HG02759 (cell line): ENCODE measurements around the gene GFOD2.
A peak's percentile ranks its signal among the peaks of the same experiment; 100 is the strongest.
"Not testable (repeated sequence)": the region's sequence is repeated elsewhere in the genome, so short reads cannot be mapped to it uniquely, and the experiment has no call there.

ENCODE experiments used
- ATAC-seq: cut with Tn5 transposase; IDR thresholded peaks from one replicate; pipeline ENCODE4 v1.9.1; 2021; ENCODE audit warnings: mild to moderate bottlenecking, moderate library complexity; ENCODE audit not compliant: unreplicated experiment

The GFOD2 gene, protein sequence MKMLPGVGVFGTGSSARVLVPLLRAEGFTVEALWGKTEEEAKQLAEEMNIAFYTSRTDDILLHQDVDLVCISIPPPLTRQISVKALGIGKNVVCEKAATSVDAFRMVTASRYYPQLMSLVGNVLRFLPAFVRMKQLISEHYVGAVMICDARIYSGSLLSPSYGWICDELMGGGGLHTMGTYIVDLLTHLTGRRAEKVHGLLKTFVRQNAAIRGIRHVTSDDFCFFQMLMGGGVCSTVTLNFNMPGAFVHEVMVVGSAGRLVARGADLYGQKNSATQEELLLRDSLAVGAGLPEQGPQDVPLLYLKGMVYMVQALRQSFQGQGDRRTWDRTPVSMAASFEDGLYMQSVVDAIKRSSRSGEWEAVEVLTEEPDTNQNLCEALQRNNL

DNA sequence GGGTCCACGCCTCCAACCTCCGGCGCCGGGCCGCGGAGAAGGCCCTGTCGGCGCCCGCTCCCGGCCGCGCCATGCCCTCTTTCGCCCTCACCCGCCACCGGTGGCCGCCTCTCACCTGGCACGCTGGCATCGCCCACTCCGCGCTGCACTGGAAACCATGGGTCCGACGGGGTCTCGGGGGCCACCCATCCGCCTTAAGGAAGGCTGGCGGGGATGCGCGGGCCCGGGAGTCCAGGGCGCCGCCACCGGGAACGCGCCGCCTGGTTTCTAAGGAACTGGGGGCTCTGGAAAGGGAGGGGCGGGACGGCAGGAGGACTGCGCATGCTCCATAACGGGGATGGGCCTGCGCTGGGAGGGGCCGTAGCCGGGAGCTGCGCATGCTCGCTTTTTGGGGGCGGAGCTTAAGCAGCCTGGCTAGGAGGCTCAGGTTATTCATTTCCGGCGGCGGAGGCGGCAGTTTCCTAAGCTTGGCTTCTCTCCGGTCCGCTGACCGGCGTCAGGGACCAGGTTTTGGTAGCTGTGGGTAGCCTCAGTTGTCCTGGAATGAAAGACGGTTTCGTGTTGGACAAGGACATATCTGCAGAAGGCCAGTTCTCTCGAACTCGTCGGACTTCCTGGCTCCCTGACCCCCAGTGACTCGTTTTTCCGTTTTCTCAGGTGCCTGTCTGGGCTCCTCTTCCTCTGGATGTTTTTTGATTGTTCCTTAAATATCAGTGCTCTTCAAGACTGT is at the start of gene GFOD2:
TSS of gene GFOD2 (minus strand) at position 269 of the 730 bp plus-strand sequence. CDS start 33,601 bp downstream, outside the sequence.
- peak; percentile 89 for ATAC-seq

DNA sequence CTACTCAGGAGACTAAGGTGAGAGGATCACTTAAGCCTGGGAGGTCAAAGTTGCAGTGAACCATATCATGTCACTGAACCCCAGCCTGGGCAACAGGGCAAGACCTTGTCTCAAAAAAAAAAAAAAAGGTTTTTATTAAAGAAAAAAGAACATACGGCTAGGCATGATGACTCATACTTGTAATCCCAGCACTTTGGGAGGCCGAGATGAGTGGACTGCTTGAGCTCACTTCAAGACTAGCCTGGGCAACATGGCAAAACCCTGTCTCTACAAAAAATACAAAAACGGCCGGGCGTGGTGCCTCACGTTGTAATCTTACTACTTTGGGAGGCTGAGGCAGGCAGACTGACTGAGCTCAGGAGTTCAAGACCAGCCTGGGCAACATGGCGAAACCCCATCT is 48.8 kb upstream of the GFOD2 start:
- ATAC-seq, result no peak

DNA sequence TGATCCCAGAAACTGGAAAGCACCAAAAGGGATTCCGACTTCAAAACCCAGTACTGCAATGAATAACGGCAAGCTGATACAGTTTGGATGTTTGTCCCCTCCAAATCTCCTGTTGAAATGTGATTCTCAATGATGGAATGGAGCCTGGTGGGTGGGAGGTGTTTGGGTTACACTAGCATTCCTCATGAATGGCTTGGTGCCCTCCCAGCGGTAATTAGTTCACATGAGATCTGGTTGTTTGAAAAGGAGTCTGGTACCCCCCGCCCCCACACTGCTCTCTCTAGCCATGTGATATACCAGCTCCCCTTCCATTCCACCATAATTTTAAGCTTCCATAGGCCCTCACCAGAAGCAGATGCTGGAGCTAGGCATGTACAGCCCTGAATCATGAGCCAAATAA is 47.2 kb upstream of the GFOD2 start:
- no peak for ATAC-seq

DNA sequence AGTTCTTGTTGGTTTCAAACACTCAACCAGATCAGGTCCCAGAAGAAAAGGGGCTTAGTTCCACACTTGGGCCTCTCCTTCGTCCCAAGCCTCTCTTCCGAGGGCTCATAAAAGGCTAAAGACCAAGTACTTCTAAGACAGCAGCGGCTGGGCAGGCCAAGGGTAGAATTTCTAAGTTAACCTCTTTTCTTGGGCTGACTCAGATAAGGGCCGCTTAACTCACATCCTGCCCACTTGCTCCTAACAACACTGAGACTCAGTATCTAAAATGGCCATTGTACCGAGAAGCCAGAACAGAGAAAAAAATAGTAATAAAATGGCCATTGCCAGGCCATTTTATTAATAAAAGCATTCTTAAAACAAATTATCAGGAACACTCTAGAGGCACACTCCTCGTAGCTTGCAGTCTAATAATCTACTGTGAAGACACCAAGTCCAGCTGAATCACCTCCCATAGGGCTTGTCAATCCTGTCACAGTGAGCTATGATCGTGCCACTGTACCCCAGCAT is 45.1 kb upstream of the GFOD2 start:
- ATAC-seq, result no peak

DNA sequence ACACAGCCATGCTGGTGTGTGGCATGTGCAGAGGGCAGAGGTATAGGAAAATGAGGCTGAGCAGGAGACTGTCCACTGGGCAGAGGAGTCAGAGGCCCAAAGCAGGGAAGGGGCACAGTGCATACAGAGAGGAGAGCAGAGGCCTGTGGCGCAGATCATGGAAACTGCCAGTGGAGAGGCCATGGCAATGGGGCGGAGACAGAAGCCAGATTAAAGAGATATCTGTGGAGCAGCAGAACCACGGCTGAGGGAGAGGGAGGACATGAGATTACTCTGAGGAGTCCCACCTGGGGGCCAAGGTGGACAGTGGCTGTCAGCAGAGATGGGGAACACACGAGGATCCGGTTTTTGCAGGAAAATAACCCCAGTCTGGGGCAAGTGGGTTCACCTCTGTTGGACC is 44.0 kb upstream of the GFOD2 start:
- no peak for ATAC-seq

DNA sequence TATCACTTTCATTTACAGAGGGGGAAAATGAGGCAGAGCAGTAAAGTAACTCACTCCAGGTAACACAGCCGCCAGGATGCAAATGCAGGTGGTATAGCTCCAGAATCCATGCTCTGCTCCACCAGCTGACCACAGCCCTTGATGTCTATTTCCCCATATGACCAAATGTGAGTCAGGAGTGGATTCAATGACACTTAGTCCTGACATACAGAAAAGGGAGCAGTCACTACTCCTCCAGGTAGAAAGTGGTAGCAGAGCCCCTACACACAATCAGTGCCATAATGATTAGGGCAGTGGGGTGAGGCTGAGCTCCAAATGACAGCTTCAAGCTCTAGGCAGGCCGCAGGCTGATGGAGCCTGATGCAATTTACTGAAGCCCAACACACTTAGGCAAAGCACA is 43.3 kb upstream of the GFOD2 start:
- no peak for ATAC-seq

DNA sequence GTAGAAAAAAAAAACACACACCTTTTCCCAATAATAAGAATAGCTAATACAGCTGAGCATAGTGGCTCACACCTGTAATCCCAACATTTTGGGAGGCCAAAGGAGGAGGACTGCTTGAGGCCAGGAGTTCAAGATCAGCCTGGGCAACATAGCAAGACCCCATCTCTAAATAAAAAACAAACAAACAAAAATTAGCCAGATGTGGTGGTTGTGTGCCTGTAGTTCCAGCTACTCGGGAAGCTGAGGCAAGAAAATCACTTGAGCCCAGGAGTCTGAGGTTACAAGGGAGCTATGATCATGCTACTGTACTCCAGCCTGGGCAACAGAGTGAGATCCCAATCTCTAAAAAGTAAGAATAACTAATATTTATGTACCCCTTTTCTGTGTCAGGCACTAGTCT is 42.8 kb upstream of the GFOD2 start:
- no peak for ATAC-seq

DNA sequence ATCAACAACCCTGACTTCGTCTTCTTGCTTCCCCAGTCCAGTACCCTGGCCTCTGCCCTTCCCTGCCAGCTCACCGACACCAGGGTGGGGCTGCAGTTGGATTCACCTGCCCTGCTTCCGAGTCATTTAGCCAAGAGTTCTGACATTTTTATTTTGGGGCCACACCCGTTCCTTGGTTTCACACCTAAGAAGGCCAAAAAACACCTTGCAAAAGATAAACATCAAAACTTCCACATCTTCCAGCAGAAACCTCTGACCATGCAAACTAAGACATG is 41.8 kb upstream of the GFOD2 start:
- no peak for ATAC-seq

DNA sequence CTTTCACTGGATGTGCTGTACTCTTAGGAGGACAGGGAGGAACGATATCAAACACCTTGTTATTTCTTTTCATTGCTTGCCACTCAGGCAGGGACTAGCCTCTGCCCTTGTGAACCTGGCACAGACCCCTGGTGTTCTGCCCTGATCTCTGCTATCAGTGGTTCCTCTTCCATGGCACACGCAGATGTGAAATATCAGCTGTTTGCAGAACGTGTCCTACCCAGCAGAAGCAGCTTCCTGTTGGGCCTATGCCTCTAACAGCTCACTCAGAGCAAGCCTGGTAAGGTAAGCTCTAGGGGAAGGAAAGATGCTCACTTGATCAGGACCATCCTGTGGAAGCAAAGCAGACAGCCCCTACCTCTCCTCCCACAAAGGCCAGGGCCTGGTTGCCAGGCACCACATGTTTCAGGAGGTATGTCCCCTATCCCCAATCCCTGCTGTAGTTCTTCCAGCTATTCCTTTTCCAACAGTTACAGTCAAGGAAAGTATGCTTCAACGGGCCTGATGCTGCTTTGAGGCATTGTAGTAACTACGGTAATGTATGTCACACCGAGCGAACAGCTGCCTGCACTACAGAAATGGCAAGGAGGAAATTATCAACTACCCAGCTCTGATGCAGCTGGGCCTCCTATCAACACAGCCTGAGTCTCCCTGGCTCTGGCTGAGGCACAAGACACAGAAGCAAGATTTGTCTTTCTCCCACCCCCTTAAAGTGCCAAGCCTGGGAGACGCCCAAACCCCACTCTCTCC is 41.3 kb upstream of the GFOD2 start:
- ATAC-seq, result no peak

DNA sequence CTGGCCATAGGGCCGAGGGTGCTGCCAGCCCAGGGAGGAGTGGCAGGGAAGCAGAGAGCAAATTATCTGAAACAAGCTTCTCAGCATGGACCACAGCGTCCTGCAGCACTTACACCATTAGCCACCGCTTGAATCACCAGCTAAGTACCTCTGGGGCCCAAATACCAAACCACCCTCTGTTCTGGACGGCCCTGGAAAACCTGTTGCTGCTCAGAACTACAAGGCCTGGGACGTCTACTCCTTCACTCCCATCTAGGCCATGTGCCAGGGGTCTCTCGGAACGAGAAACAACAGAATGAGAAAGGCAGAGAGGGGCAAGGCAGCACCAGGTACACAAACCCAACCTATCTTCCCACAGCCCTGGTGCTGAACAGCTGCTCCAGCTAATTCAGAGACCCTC is 39.9 kb upstream of the GFOD2 start:
- no peak for ATAC-seq

DNA sequence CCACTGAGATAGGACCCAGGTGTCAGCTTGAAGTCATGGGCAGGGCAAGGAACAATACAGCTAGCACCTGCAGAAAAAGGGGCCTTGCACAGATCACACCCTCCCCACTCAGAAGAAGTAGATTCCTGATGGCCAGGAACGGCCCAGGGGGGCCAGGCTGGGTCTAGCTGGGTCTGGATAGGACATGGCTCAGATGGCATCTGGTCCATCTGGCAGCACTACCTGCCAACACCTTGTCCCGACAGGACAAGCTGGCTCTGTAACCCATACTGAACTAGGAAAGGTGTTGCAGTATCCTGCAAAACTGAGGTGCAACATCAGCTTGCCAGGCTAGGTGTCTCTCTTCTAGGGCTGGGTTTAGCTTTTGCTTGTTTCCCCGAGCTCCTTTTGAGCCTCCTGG is 38.9 kb upstream of the GFOD2 start:
- ATAC-seq, result no peak

DNA sequence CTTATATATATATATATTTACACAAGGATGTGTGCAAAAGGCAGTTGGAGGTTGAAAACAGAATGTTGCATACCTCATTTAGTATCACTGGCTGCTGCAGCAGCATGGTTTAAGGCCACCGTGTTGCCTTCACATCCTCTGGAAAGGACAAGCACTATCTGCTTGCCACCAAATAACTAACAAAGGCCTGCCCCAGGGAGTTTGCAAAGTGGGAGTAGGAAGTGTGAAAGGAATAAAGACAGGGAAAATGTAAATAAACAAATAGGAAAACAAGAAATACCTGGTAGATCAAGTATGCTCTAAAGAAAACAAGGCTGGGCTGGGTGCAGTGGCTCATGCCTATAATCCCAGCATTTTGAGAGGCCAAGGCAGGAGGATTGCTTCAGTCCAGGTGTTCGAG is 33.5 kb upstream of the GFOD2 start:
- no peak for ATAC-seq

DNA sequence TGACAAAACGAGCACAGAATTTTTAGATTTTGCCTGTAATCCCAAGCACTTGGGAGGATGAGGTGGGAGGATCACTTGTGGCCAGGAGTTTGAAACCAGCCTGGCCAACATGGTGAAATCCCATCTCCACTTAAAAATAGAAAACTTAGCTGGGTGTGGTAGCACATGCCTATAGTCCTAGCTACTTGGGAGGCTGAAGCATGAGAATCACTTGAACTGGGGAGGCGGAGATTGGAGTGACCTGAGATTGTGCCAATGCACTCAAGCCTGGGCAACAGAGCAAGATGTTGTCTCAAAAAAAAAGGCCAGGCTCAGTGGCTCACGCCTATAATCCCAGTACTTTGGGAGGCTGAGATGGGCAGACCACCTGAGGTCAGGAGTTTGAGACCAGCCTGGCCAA is 32.2 kb upstream of the GFOD2 start:
- not testable (repeated sequence) for ATAC-seq

DNA sequence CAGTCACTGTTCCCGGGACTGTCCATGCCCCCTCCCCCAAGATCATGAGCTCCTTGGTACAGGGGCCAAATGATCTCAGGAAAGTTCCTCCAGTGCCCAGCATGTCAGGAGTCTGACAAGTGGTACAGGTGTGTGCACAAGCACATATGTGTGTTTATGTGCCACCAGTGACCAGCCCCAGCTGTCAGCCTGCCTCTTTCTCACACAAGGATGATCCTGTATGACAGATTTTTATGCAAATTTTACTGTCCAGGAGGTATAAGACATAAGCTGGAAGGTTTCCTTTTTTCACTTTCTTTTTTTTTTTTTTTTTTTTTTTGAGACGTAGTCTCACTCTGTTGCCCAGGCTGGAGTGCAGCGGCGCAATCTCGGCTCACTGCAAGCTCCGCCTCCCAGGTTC is 31.4 kb upstream of the GFOD2 start:
- ATAC-seq, result no peak

DNA sequence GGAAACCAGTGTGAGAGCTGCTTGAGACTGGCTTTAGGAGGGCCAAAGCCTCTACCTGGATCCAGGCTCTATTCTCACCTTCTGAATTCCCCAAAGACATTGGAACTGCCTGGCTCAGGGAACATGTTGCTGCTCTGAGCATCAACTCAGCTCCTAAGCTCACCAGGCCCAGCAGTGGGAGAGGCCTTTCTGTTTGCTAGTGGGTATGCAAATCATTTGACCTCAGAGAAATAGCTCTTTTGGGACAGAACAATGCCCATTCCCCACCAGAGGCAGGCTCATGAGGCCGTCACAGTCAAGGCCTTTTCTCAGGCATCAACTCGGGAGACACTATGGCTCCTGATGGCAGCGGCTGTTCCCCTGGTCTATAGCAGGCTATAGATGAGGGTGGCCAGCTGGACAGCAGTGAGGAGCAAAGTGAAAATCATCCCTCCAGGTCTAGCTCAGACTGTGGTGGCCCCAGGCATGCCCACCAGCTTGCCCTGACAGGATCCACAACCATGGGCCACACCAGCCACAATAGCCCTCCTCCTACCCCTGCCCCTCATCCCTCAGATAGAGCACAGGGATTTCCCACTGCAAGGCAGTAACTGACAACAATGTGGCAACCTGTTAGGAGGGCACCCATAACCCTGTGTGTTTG is 30.4 kb upstream of the GFOD2 start:
- no peak for ATAC-seq

DNA sequence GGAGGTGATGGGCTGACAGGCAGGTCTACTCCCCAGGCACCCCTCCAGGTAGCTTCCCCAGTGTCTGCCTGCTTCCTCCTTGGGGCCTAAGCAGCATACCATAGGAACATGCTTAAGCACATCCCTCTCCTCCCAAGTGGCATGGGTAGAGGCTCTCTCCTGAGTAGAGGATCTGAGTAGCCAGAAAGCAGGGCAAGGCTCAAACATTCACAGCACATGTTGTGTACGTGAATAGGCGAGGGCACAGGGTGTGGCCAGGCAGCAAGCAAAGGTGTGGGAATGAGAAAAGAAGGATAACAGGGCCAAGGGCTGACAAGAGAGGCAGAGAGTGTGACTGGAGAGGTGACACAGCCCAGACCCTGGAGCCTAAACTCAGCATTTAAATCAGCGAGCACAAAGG is 29.7 kb upstream of the GFOD2 start:
- no peak for ATAC-seq

DNA sequence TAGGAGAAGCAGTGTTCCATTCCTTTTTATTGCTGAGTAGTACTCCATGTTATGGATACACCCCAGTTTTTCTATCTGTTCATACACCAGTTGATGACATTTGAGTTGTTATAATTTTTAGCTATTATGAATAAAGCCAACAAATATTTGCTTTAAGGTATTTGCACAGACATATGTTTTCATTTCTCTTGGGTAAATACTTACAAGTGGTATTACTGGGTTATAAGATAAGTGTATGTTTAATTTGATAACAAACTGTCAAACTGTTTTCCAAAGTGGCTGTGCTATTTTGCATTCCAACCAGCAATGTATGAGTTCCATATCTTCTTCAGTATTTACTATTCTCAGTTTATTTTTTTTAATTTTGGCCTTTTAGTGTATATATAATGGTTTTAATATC is 27.7 kb upstream of the GFOD2 start:
- no peak for ATAC-seq

DNA sequence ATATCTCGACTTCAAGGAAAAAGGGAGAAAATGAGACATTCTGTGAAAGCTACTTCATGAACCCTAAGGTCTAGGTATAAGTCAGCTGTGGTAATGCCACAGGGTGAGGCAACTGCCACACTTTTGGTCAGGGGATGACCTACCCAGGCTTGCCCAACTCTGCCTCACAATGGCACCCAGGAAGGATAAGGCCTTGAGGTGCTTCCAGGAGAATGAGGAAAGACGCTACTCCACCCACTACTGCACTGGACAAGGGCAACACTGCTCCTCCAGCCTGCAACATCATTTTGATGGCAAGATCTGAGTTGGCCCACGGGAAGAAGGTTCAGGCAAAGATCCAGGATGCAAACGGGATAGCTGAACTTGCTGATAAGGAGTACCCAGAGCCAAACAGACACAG is 22.0 kb upstream of the GFOD2 start:
- ATAC-seq, result no peak

DNA sequence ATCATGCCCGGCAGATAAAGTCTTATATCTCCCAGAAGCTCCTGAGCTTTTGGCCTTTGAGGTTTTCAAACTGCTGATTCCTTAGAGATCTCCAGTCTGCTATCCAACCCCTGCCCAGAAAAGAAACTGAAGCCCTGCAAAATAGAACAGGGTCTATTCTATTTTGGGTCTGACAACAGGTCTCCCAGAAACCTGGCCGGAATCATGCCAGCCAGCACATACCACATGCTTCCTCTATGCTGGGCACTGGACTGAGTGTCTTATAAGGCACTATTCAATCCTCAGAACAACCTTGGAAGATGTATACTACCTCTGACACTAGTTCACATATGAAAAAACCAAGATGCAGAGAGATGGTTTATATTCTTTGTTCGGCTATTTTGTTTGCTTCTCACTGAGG is 21.3 kb upstream of the GFOD2 start:
- no peak for ATAC-seq

DNA sequence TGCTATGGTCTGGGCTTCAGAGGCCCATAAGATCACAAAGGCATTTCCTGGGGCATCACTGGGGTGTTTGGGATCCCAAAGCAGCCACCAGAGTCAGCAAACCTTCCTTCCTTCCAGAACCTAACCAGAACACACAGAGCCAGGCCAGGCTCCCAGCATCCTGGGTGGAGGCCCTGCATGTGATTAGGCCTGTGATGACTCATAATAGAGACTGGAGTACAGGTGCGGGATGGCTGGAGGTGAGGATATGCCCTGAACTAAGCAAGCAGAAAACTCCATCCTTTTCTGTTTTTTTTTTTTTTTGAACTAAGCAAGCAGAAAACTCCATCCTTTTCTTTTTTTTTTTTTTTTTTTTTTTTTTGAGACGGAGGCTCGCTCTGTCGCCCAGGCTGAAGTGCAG is 17.7 kb upstream of the GFOD2 start:
- ATAC-seq, result no peak

DNA sequence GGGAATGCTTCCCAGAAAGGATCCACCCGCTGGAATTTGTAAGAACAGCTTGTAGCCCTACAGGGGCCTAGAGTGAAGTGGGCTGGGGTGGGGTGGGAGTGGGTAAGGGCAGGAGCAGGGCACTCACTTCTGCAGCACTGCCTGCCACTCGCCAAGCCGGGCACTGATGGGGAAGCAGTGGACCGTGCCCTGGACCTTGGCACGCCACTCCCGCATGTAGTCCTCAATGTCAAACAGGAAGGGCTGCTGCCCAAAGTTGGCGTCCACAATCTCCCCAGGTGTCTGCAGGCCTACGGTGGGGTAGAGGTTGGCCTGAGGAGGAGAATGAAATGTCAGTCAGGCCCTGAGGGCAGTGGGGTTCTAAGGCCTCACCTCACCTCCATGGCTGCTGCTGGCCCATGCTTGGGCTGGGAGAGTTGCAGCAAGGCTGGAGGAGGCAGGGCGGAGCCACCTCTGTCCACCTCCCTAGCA is 15.7 kb upstream of the GFOD2 start:
- ATAC-seq, result no peak
